ENCODE results near the gene DNTT.

Gene DNTT

DNA sequence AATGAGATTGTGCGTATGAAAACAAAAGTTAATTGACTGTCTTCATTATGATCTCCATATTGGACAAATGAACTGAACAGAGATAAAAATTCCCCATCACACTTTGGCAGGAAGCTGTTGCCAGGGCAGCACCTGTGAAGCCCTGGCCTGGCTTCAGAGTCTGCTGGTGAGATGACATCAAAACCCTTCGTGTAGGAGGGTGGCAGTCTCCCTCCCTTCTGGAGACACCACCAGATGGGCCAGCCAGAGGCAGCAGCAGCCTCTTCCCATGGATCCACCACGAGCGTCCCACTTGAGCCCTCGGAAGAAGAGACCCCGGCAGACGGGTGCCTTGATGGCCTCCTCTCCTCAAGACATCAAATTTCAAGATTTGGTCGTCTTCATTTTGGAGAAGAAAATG, at the start of gene DNTT:
DNTT (plus strand) TSS at position 205 of the 400 bp plus-strand sequence; CDS start at position 269, 64 bp downstream.
- DNase-seq (ENCODE audit: low spot score) = no peak

DNA sequence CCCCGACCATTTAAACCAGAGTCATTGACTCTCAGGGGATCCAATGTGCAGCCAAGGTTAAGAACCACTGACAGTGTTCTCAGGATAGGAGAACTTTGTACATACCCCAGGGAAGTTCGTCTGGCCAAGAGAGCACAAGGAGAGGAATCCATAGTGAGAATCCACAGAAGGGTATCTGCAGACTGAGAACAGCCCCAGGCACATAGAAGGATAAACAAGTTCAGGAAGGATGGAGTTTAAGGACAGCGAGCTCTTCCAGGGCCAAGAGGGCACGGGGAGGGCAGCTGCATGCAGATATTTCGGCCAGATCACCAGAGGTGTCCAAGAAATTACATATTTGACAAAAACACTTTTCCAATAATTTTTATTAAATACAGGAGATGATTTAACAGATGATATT, 49.3 kb upstream of the DNTT start:
- no peak for DNase-seq (ENCODE audit: low spot score)

DNA sequence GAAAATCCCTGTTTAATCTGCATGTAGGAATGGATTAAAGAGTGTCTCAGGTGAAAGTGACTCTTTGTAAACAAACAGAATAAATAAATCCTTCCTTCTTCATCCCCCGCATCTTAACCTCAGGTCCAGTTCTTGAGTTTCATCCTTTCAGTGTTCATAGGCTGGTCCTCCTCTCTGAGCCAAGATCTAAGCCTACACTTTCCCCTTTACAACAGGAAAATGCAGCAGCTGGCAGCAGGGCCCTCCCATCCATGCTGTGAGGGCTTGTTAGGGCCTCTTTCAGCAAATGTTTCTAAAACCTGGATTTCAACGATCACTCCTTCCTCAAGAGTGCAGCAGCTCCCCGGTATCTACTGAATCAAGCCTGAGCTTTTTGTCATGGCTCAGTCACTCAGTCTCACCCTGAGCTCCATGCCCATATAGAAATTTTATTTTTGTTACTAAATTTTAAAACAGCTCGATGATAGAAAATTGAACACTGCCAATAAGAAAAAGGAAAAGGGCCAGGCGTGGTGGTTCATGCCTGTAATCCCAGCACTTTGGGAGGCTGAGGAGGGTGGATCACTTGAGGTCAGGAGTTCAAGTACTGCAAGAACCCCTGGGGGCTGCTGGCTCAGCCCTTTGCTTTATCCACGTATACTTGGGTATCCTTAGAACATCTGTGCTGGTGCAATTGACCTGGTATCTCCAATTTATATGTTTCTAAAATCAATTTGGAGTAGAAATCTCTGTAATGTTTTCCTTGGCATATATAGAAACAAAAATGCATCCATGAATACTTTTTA, 48.5 kb upstream of the DNTT start:
- no peak for DNase-seq (ENCODE audit: low spot score)

DNA sequence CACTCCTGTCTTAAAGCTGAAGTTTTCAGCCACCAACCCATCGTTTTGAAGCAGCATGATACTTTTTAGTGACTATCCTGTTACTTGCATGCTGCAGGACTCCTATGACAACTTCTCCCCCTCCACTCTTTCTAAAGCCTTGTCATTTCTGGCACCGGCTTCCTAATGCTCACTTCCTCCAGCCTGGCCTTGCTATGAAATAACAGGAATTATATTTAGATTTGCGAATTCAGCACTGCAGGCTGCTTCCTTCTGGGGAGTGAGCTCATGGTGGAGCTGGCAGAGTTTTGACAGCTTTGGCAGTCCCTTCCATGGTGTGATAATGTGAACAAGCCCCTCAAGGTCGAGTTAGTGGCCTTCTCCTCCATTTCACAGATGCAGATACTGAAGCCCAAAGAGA, 46.3 kb upstream of the DNTT start:
- no peak for DNase-seq (ENCODE audit: low spot score)

DNA sequence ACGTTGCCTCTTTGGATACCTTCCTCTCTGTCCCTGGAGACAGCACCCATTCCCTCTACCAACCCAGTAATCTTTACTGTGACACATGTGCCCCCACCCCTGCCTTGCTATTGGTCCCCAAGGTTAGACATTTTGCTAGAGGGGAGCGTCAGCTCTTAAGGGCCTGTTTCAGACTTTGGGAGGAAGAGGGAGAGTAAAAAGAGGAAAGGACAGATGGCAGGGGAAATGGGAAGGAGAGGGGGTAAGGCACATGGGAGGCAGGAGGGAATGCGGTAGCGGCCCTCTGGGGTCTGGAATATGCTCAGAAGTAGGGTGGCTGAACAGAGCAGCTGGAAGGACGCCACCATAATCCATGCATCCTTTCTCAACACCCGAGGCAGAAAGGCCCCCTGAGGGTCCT, 45.1 kb upstream of the DNTT start:
- DNase-seq (ENCODE audit: low spot score) = no peak

DNA sequence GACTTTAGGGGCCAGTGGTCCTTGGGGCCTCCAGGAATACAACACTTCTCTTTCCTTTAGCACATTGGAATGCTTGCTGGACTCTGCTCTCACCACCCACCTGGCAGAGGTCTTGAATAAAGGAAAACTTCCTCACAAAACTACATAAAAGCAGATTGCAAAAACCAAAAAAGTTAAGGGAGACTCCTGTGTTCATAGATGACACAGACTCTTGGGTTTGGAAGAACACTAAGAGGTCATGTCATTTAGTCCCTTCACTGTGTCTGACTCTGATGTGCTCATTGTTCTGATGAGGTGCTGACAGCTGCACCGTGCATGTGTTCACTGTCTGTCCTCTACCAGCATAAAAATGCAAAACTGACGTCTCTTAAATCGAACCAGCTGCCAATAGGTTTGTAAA, 44.2 kb upstream of the DNTT start:
- DNase-seq (ENCODE audit: low spot score) = no peak

DNA sequence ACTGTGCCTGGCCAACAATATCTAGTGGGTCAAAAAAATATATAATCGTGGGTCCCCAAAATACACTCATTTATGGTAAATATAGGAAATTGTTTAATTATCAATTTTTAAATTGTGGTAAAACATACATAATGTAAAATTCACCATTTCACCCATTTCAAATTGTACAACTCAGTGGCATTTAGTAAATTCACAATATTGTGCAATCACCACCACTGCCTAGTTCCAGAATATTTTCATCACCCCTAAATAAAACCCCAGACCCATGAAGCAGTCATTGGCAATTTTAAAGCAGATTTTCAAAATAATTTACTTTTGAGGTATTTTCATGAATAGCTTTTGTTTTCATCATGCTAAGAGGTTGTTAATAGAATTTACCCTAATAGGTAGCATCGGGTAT, 43.1 kb upstream of the DNTT start:
- no peak for DNase-seq (ENCODE audit: low spot score)

DNA sequence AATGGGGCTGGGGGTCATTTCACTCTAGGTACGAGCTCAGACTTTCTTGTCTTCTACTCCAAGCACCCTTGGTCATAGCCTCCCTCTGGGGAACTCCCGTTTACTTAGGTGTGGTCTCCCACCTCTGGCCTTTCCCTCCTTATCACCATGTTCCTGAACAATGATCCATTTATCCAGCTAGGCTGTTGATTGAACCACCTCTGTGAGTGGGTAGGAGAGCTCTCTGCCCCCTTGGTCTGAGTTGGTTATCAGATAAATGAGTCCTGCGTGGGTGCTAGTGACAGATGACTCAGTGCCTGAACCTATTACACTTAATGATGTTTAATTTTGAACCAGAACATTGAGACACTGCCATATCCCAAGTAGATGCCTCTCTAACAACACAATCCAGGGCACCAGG, 42.3 kb upstream of the DNTT start:
- DNase-seq (ENCODE audit: low spot score) = no peak

DNA sequence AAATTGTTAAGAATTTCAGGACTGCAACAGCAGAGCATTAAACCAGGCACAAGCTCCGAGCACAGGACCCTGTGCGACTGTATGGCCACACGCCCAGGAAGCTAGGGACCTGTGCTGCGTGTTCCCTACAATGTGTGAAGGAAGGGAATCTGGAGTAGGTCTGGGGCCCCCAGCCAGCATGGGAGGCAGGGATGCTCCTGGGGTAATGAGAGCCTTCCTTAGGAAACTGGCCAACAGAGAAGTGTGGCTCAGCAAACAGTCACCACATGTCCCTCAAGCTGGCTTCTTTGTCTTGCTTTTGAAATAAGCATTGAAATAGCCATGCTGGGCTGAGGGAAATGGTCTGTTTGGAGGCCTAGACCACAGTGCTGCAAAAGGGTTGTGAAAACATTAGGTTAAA, 41.1 kb upstream of the DNTT start:
- DNase-seq (ENCODE audit: low spot score) = no peak

DNA sequence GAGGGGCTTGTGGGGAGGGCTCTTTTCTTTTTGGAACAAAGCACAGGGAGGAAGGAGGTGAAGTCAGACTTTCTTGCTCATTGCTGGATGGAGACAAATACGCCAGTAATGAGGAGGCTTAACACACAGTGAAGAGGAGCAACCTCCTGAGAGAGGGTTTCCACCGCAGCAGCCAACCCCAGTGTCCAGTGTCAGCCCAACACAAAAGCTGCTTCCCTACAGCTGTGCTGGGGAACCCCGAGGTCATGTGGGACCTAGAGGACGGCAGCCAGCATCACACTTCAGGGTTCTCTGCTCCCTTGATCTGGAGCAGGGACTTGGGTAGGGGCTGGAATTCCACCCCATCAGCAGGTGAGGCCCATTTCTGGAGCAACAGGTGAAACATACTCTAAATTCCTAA, 40.6 kb upstream of the DNTT start:
- DNase-seq (ENCODE audit: low spot score) = no peak

DNA sequence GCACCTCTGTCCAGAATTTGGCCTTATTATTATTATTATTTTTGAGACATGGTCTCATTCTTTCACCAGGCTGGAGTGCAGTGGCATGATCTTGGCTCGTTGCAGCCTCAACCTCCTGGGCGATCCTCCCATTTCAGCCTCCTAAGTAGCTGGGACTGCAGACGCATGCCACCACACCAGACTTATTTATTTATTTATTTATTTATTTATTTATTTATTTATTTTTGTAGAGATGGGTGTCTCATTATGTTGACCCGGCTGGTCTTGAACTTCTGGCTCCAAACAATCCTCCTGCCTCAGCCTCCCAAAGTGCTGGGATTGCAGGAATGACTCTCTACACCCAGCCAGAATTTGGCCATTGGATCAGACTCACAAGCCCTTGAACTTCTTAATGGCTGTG, 39.3 kb upstream of the DNTT start:
- no peak for DNase-seq (ENCODE audit: low spot score)

DNA sequence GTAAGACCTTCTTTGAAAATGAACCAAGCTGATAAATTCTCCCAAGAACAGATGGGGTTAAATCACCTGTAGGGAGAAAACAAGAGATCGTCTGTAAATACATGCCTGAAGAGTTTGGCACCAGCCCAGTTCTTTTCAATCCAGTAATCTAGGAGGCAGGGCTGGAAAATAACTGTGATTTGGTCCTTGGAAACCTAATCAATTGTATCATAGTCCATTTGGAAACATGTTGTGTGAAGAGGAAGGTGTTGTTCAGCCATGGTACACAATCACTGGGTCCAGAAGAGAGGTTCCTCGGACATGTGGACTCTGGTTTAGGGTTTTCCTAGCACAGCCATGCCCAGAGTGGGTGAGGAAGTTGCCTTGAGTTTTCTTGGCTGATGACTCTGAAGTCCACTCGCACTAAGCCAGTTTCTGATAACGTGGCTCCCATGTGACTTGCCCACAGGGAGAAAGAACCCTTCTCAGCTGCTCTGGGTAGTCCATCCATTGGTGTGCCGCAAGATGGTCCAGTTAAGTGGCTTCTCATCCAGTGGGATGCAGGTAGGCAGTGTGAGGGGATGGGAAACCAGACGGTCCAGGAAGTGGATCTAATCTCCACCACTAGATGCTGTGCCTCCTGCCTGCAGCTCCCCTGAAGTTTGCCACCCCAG, 38.0 kb upstream of the DNTT start:
- no peak for DNase-seq (ENCODE audit: low spot score)

DNA sequence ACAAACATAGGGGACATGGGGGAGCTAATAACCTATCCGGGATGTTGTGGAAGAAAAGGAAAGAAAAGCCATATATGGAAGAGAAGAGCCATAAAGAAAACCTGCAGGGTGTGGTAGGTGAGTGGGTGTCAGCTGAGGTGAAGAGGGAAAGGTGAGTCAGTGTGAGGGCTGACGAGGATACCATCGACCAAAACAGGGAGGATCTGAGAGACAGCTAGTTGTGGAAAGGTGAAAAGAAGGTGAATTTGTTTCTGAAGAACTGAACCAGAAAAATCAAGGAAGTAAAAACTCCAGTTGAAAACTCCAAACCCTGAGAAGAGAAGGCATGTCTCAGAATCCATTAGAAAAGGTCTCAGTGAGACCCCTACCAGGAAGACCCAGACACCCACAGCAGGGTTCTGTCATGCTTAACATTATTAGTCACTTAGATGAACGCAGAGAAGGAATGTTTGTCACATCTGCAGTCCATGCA, 37.0 kb upstream of the DNTT start:
- DNase-seq (ENCODE audit: low spot score) = no peak

DNA sequence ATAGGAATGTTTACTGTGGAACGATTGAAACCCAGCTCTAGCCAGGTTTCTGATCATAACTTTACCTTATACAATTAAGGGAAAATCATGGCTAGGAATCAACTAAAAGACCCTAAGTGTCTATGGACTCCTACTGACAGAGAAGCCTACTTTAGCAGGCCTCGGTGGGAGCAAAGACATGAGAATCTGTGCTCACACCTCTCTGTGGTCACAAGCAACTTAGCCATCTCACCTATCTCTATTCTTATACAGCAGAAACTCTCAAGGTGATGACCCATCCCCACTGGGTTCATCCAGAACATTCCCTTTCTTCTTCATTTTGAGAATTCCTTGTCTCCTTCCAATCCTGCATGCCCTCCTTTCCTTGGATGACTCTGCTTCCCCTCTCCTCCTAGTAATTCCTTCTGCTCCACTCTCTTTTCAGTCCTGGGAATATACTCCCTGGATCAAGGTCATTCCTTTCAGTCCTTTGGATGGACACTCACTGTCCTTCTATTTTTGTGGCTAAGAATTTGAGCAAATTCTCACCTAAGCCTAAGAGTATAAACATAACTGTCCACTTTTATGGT, 35.8 kb upstream of the DNTT start:
- no peak for DNase-seq (ENCODE audit: low spot score)

DNA sequence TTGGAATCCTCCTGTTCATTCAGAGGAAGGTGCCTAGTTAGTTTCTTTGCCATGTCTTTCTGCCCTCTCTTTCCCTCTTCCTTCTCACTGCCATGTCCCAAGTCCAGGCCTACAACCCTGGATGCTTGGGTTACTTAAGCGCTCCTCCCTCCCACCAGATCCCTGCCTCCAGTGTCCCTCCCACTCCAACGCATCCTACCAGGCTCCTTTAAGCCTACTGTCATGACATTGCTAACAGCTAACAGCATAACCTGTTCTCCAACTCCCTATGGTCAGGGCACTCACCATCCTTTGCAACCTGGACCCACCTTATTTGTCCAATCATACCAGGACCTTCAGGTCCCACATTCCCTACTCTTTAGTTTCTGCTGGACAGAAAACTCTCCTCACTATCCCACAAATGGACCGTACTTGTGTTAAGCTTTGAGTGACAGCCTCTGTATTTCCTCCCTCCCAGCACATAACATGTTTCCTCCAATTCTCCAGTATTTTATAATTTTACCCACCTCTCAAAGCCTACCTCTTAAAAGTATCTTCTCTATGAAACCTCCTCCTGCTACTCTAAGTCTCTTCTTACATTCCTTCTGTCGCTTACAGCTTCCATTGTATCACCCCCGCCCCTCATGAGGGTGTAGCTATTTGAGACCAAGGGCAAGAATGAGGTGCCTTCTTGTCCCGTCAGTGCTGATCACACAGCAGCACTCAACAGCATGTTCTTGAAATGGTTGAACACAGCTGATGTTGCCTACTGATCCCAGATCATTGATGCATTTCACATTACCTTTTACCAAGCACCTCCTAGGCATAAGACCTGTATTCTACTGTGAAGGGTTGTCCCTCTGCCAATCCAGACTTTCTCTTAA, 34.6 kb upstream of the DNTT start:
- no peak for DNase-seq (ENCODE audit: low spot score)

DNA sequence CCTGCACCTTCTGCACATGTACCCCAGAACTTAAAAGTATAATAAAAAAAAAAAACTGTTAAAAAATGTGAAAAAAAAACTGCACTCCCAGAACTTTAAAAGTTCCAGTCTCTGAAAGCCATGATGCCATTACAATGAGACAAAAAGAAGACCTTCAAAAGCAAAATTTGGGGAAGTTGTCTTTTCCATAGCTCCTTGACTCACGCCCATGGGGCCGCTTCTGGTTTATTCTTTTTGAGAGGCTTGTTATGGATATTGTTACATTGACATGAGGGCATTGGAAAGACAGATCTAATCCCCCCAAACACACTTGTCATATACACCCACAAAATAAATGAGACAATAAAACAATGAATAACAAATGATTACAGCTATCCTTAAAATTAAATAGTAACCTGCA, 33.7 kb upstream of the DNTT start:
- DNase-seq (ENCODE audit: low spot score) = no peak

DNA sequence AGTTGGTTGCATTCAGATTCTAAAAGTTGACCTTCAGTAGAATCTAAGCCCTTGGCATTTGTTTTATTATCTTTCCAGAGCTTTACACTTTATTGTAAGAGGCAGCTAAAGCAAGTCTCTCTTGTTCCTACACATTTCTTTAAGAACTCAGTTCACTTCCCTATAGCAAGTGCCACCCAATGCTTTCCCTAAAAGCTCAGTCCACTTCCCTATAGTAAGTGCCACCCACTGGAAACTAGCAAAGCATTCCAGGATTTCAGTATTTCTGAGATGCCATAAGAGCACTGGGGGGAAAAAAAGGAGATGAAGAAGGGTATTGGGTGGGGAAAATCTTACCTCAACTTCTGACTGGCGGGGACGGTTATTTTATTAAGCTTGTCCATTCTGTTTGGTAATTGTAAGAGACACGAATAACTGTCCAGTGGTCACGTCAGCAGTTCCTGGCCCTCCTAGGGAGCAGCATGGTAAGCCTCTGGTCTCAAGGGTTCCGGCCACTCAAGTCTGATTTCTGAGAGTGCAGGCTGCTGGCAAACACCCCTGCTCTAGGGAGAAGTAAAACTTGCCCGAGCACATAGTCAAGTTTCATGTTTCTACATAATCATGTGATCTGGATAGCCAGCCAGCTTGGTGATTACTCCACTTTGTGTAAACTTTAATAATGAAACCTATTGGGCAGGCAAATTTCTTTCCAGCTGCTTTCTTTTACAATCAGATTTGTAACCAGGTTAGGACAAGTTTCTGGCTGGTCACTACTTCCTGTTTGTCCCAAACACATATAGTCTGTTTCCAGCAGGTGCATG, 33.0 kb upstream of the DNTT start, which contains the start of gene BLNK:
BLNK (minus strand) TSS at position 554 of the 800 bp plus-strand sequence; CDS start at position 383, 171 bp downstream.
- no peak for DNase-seq (ENCODE audit: low spot score)

DNA sequence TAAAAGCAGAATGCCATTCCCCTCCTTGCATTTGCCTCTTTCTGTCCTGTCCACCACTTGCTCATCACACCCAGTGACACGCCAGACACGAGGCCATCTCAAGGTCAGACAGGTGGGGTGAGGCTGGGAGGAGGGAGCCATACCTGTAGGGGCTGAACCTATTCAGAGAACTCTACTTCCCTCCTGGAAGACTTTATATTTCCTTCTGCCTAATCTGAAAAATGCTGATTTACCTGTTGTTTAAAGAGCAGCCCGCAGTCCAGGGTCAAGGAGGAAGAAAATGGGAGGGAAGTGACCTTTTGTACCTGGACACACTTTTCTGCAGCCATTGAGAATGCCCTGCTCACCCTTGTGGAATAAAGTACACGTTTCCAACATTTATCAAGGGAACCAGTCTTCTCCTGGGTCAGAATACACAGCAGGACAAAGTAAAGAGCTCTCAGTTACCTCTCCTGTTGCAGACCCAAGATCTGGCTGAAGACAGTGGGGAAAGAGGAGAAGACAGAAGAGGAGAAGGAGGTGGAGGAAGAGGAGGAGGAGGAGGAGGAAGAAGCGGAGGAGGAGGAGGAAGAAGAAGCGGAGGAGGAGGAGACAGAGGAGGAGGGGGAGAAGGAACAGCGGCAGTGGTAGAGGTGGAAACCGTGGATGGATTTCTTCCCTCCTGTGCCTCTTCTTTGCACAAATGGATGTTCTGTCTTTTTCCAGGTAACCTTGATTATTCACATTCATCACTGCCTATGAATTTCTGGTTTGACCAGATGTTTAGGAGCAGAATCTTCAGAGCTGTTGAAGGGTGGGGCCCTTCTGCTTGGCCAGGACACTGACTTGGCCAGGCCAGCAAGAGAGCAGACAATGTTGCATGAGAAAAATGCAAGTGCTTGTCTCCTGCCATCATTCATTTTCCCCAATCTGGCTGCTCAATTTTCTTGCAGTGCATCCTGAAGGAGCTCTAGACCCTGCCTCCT, 31.6 kb upstream of the DNTT start:
- DNase-seq (ENCODE audit: low spot score) = no peak

DNA sequence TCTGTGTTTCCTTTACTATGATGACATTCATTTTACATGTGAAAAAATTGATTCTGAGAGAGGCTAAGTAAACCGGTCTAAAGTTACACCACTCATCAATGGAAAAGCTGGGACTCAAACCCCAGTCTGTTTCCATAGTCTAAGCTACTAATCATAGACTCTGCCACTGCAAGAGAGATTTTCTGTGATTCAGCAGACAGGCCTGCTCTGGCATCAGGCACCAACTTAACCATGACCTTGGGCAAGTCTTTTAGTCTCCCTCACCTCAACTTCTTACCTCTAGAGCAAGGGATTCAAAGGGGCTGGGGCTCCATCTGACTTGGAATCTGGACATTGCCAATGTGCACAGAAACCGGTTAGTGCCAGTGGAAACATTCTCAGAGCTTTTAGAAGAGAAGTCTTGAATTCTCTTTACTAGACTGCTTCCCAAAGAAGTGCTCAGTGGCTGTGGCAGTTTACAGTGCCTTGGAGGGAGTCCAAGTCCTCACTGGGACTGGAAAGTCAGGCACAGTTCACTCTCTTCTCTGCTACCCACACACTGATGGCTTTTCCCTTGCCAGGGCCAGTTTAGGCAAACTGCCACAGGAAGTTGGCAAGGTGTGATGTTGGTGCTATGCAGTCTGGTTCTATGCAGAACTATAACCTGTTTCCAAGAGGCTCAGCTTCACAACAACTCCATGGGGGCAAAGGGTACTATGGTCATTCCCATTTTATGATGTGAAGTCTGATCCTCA, 28.4 kb upstream of the DNTT start:
- no peak for DNase-seq (ENCODE audit: low spot score)

DNA sequence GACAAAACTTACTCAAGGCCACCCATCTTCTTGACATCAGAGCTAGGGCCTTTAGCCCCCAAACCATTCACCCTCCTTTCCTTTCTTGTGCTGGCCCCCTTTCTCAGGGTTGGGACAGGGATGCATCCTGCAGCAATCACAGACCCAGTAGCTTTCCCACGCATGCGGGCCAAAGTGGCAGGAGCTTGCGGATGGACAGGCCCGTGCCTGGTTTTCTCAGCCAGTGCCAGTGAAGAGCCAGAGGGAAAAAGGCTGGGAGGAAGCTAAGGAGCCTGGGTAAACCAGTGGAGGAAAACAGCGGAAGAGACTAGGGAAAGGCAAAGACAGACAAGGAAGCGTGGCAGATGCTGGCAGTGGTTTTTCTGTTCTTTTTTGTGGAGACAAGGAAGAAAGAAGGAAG, 27.8 kb upstream of the DNTT start:
- DNase-seq (ENCODE audit: low spot score) = no peak

Data from activated CD4-positive, alpha-beta T cell treated with anti-CD3 and anti-CD28 coated beads, Interleukin-2, Interleukin-4, amounts not matched to agents 100 ng/mL and 50 ng/mL, durations not matched to agents 16 hours and 8 hours (primary cell).